Putamen (tissue), 1 donor: ENCODE data around the gene BRICD5.

ENCODE experiments used
- DNase-seq: peaks from one replicate; pipeline ENCODE4 v3.0.0-alpha.2; 2016; ENCODE audit warnings: low spot score

Gene BRICD5

GRCh38 chr16:2199095-2199494, 11.6 kb downstream of the BRICD5 start:
- no peak for DNase-seq

DNA sequence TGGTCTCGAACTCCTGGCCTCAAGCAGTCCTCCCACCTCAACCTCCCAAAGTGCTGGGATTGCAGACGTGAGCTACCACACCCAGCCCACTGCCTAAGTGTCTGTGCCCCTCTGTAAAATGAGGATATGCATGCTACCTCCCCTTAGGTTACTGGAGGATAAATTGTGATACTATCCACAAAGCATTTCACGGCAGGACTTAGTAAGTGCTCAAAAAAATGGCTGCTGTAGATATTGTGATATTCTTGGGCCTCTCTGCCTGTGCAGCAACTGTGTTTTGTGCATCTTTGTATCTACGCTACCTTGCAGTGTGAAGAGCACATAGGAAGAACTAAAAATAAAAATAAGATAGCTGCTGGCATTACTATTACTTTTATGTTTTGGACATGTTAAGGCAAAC, 12.4 kb downstream of the BRICD5 start:
- DNase-seq, result no peak

DNA sequence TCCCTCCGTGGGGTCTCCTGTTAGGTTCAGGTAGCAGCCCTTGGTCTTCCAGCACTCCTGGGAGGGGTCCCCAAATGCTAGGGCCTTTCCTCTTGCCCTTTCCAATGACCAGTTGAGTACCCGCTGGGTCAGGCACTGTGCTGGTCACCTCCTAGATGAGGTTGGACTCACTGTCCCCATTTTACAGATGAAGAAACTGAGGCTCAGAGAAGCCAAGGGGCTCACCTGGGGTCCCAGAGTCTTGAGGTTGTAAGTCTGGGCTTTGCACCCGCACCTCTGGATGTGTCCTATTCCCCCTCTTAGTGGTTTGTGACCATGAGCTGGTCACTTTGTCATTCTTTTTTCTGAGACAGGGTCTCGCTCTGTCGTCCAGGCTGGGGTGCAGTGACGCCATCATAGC, 12.9 kb downstream of the BRICD5 start:
- DNase-seq, result no peak

DNA sequence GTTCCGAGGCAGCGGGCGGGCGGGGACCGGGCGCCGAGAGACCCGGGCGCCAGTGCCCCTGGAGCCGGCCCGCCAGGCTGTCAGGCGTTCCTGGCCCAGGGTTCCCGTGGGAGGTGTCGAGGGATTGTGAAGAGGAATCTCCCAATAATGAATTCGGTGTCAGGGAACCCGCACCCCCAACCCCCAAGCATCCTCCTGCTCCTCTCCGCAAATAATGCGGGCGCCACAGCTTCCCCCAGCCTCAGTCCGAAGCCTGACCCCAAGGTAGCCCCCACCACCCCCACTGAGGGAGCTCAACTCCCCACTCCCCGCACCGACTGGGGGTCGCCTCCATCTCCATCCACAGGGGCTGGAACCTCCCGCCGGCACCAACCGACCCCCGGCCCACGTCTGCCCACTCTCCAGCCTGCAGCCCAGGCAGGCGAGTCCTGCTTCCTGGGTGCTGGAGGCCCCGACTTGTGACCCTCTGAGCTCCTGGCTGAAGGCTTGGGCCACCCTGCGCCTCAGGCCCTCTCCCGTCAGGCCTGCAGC, 13.6 kb downstream of the BRICD5 start:
- DNase-seq, result no peak

- no peak for DNase-seq
Observed at GRCh38 chr16:2196162-2196980, 14.3 kb downstream of the BRICD5 start, which contains the start of gene CASKIN1. Gene CASKIN1 (minus strand): TSS chr16:2196605. CDS start chr16:2196432, 173 bp downstream.

- no peak for DNase-seq
Observed at GRCh38 chr16:2195322-2196161, 15.1 kb downstream of the BRICD5 start.

DNA sequence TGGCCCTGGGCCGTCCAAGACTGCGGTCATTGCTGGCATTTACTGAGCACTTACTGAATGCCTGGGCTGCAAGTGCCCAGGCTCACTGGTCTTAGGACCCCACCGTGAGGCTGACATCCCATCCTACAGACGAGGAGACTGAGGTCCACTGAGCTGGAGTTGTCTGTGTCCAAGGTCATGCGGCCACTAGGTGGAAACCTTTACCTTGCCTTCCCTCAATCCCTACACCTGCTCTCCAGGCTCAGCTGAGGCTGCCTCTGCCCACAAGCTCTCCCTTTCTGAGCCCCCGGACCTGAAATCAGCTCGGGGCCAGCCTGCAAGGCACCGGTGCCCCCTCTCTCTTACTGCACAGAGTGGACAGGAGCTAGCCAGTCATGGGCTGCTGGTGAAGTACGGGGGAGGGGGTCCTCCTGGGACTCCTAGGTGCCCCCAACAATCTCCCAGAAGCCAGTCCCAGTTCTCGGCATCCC, 15.8 kb downstream of the BRICD5 start:
- DNase-seq, result no peak

DNA sequence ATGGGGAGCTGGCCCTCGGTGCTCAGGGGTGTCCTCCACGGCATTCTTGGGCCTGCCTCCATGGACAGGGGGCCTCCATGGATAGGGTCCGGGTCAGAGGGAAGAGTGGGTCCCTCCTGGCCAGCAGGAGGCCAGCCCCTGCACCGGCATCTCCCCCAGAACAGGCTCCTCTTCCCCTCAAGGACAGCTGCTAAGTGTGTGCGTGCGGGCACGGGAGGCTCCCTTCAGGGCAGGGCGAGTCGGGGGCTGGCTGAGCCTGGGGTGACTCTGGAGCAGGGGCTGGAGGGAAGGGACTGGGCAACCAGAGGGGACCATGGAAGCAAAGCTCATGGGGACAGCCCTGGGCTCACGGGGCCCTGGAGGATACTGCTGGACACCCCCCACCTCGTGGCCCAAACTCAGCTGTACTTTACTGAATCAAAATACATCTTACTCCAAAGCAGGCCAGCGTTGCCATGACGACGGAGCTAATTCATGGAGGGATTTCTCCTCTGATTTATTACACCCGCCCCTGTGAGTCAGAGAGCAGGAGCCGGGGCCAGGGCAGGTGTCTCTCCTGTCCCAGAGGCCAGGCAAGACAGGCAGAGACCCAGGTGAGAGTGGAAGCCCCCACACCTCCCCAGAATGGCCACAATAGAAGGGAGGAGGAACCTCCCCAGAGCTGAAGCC, 16.4 kb downstream of the BRICD5 start:
- DNase-seq, result no peak

- DNase-seq, result no peak
Observed at GRCh38 chr16:2191446-2191706, 19.3 kb downstream of the BRICD5 start.

DNA sequence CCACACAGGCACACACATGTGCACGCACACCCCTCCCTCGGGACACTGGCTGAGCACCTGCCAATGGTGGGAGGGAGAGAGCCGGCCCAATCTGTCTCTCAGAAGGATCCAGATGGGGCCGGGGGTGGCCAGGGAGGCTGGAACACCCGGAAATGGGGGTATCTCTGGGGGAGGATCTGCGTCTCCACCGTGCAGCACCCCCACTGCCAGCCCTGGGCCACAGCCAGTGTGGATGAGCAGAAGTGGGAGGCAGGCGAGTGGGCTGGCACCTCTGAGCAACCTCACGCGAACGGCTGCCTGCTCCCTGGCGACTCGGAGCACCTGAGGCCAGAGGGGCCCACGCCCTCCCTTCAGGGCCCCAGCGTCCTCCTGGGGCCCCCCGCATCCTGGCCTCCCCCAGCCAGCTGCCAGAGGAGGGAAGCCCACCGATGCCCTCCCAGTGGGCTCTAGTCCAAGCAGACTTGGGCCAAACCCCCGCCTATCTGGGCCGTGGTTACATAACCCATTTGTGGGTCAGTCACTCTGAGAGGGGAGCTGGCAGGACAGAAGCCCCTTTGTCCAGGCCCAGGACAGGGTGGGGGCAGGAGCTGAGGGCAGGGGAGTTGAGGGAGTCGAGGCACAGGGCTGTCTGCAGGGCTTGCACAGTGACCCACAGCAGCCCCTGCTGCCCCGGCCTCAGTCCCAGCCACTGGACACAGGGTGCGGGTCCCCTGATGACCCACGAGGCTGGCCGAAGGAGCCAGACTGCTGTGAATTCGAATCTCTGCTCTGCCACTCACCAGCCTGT, 19.8 kb downstream of the BRICD5 start:
- DNase-seq, result no peak

DNA sequence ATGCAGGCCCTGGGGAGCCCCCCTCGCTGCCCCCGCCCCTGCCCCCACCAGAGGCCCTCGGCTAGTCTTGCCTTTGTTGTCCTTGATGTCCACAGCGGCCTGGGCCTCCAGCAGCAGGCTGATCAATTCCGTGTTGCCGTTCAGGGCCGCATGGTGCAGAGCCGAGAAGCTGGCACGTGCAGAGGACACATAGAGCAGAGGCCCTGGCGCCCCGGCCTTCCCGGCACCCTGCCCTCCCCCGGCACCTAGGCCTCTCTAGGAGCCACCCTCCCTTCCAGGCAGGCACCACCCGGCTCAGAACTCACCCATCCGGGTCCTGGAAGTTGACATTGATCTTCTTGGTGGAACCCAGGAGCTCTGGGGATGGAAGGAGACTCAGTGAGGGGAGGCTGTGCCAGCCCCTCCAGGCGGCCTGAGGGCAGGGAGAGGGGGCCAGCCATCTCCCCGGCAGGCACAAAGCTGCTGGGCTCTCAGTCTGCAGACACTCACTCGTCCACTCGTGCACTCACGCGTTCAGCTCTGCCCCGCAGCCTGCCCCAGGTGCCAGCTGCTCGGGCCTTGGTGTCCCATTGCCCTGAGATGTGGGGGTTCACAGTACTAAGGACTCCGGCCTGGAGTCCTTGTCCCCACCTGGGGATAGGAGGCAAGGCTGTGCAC, 20.5 kb downstream of the BRICD5 start:
- DNase-seq, result no peak

GRCh38 chr16:2189252-2189893, 21.3 kb downstream of the BRICD5 start:
- no peak for DNase-seq

GRCh38 chr16:2188395-2188794, 22.3 kb downstream of the BRICD5 start:
- DNase-seq, result no peak

- no peak for DNase-seq
Observed at GRCh38 chr16:2187212-2187611, 23.5 kb downstream of the BRICD5 start.

GRCh38 chr16:2186505-2186904, 24.2 kb downstream of the BRICD5 start:
- DNase-seq, result no peak

GRCh38 chr16:2186064-2186463, 24.6 kb downstream of the BRICD5 start:
- DNase-seq, result no peak

GRCh38 chr16:2184962-2185361, 25.7 kb downstream of the BRICD5 start:
- DNase-seq, result no peak

DNA sequence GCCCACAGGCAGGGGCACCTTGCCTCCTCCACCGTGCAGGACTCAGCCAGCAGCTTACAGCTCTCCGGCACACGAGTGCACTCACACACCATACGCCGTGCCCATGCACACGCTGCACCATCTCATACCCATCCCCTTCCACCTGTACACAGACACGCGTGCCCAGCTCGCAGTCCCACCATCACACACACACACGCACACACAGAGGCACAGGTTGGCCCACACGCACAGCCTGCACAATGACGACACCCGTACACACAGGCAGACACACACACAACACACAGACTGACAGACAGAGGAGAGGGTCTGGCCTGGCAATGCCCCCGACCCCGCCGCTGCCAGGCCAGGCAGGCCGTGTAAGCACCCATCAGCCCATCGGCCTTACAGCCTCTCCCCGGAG, 26.3 kb downstream of the BRICD5 start:
- DNase-seq, result no peak

- DNase-seq, result no peak
Observed at GRCh38 chr16:2183671-2184070, 27.0 kb downstream of the BRICD5 start.

DNA sequence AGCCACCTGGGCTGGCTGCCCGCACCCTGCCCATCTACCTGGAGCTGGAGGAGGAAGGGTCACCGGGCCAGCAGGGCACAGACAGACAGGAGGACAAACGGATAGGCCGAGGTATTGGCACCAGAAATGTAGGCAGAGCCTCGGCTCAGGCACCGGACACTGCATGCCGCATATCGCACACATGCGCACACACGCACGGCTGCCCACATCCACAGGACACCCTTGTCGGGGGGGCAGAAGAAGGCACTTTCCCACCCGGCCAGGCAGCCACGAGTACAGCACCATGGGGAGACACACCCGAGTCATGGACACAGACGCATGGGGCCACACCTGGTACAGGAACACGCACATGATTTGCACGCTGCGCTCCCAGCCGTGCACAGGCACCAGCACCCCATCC, 28.7 kb downstream of the BRICD5 start:
- no peak for DNase-seq
